ENCODE data around the gene MYO19.

GRCh38 chr17:36498560-36499300 lies 35.9 kb downstream of the MYO19 start:
- TF ChIP-seq CTCF (IDR thresholded peaks at IDR 0.05) (no peak), EZH2 (IDR thresholded peaks at IDR 0.05) (no peak), EZH2phosphoT487 (IDR thresholded peaks at IDR 0.05) (no peak)
